ENCODE data around the gene CEP43.
A peak's percentile ranks its signal among the peaks of the same experiment; 100 is the strongest.
"Not testable (repeated sequence)": the region's sequence is repeated elsewhere in the genome, so short reads cannot be mapped to it uniquely, and the experiment has no call there.

DNA sequence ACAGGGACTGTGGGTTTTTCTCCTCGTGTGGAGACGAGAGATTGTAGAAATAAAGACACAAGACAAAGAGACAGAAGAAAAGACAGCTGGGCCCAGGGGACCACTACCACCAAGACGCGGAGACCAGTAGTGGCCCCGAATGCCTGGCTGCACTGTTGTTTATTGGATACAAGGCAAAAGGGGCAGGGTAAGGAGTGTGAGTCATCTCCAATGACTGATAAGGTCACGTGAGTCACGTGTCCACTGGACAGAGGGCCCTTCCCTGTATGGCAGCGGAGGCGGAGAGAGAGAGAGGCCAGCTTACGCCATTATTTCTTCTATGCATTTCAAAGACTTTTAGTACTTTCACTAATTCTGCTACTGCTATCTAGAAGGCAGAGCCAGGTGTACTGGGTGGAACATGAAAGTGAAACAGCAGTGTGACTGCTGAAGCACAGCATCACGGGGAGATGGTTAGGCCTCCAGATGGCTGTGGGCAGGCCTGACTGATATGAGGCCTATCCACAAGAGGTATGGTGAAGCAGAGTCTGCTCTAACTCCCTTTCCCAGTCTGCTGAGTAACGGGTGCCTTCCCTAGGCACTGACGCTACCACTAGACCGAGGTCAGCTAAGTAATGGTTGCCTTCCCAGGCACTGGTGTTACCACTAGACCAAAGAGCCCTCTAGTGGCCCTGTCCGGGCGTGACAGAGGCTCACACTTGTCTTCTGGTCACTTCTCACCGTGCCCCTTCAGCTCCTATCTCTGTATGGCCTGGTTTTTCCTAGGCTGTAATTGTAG, 48.1 kb upstream of the CEP43 start:
- not testable (repeated sequence) for TF ChIP-seq EZH2 (IDR thresholded peaks at IDR 0.05; ENCODE audit: low read length, unreplicated experiment)
- TF ChIP-seq, protein P1, sequence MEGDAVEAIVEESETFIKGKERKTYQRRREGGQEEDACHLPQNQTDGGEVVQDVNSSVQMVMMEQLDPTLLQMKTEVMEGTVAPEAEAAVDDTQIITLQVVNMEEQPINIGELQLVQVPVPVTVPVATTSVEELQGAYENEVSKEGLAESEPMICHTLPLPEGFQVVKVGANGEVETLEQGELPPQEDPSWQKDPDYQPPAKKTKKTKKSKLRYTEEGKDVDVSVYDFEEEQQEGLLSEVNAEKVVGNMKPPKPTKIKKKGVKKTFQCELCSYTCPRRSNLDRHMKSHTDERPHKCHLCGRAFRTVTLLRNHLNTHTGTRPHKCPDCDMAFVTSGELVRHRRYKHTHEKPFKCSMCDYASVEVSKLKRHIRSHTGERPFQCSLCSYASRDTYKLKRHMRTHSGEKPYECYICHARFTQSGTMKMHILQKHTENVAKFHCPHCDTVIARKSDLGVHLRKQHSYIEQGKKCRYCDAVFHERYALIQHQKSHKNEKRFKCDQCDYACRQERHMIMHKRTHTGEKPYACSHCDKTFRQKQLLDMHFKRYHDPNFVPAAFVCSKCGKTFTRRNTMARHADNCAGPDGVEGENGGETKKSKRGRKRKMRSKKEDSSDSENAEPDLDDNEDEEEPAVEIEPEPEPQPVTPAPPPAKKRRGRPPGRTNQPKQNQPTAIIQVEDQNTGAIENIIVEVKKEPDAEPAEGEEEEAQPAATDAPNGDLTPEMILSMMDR (conservative IDR thresholded peaks at IDR 0.05; ENCODE audit: low read depth, low read length): peak; percentile 62

Data from PC-3 (cell line).